Hepatocyte (in vitro differentiated cells): ENCODE data around the gene TRMT10A.

Source experiments
- CTCF ChIP-seq: fragments of 200-600 bp; sonication (generic); IDR thresholded peaks from 2 replicates; pipeline ENCODE4 v1.5.1; 2016; ENCODE audit warnings: antibody characterized with exemption, mild to moderate bottlenecking; ENCODE audit not compliant: poor library complexity
- EZH2phosphoT487 ChIP-seq: fragments of 200-600 bp; sonication (generic); IDR thresholded peaks from one replicate; pipeline ENCODE4 v1.6.1; 2018; ENCODE audit warnings: antibody characterized with exemption, mild to moderate bottlenecking, low read depth, moderate library complexity; ENCODE audit not compliant: unreplicated experiment, severe bottlenecking

GRCh38 chr4:99564921-99565320 lies 1.1 kb upstream of the TRMT10A start:
- TF ChIP-seq CTCF: no peak
- TF ChIP-seq EZH2phosphoT487: no peak
